Endothelial cell of umbilical vein (primary cell): ENCODE data around the gene SCPEP1. TPM values are rescaled to one million over a fixed set of nuclear protein-coding genes. Genes with fewer than 3 reads are reported as not detected.

Source experiments
- BruUV-seq: library from RNA; stranded (reverse); fragments of 400-500 nt; replicated peaks from 2 replicates; lab custom pipeline; 2021; lab: Mats Ljungman, UMichigan
- CTCF ChIA-PET: fragments of 300-600, 350-600 bp; sonication (Branson Sonifier 250); formaldehyde crosslinking; loops from one replicate; lab custom pipeline; 2021; ENCODE audit warnings: antibody characterized with exemption, inconsistent platforms; lab: Charles Lee
- POLR2A ChIA-PET: fragments of 300-600, 350-600 bp; sonication (Branson Sonifier 250); formaldehyde crosslinking; loops from one replicate; lab custom pipeline; 2021; ENCODE audit warnings: antibody characterized with exemption, inconsistent platforms; lab: Charles Lee
- DNase-seq: peaks from one replicate; pipeline ENCODE4 v3.0.0-alpha.2; 2011; ENCODE audit warnings: low read depth, low spot score
- FAIRE-seq: peaks from 2 replicates; lab custom pipeline; 2011; peaks lifted over from hg19 to GRCh38; lab: Jason Lieb, UNC
- H2AFZ ChIP-seq: 2 replicates; pipeline ENCODE4 v1.6.0; 2012; ENCODE audit warnings: low read depth, low read length, control low read depth, inconsistent platforms
- H3K27ac ChIP-seq: 2 replicates; pipeline ENCODE4 v1.5.1; 2011; ENCODE audit warnings: low read depth, mild to moderate bottlenecking, control low read depth, low read length, moderate library complexity; ENCODE audit not compliant: insufficient read depth
- H3K27me3 ChIP-seq, 2 experiments: 2 replicates each; pipeline versions ENCODE4 v1.6.0 to v1.6.1; 2011; ENCODE audit warnings: low read length in 2 of 2, mixed read lengths in 1 of 2; ENCODE audit not compliant: control insufficient read depth in 2 of 2, insufficient read depth in 2 of 2
- H3K36me3 ChIP-seq, 2 experiments: 2 replicates in 1 of 2; 3 replicates in 1 of 2; pipeline ENCODE4 v1.5.1; 2011; ENCODE audit warnings: low read length in 2 of 2, mild to moderate bottlenecking in 1 of 2, moderate library complexity in 1 of 2; ENCODE audit not compliant: control insufficient read depth in 2 of 2, insufficient read depth in 2 of 2; ENCODE audit errors: extremely low read depth in 1 of 2
- H3K4me1 ChIP-seq: 3 replicates; pipeline ENCODE4 v1.5.1; 2011; ENCODE audit warnings: mild to moderate bottlenecking, low read length; ENCODE audit not compliant: control insufficient read depth, insufficient read depth; ENCODE audit errors: extremely low read depth
- H3K4me2 ChIP-seq: 2 replicates; pipeline ENCODE4 v1.6.1; 2011; ENCODE audit warnings: low read length, control low read depth, mixed read lengths; ENCODE audit not compliant: insufficient read depth
- H3K4me3 ChIP-seq, 3 experiments: fragments of 200-600 bp in 1 of 3; sonication (generic), shearing (Covaris generic) in 1 of 3; replicated peaks in 1 of 3; 2 replicates each; pipeline ENCODE4 v1.5.1; 2011 to 2016; ENCODE audit warnings: control low read depth in 3 of 3, low read length in 3 of 3, mild to moderate bottlenecking in 2 of 3, inconsistent platforms in 1 of 3, low read depth in 1 of 3, moderate library complexity in 1 of 3; ENCODE audit not compliant: insufficient read depth in 1 of 3
- H3K79me2 ChIP-seq: 2 replicates; pipeline ENCODE4 v1.6.0; 2012; ENCODE audit warnings: low read length, inconsistent platforms; ENCODE audit not compliant: control insufficient read depth, insufficient read depth
- H3K9ac ChIP-seq: replicated peaks from 2 replicates; pipeline ENCODE3; 2011; ENCODE audit warnings: low read length, control low read depth; ENCODE audit not compliant: insufficient read depth; ENCODE audit errors: extremely low read depth
- H3K9me1 ChIP-seq: replicated peaks from 3 replicates; pipeline ENCODE4 v1.6.0; 2011; ENCODE audit warnings: mild to moderate bottlenecking, low read length; ENCODE audit not compliant: control insufficient read depth, insufficient read depth; ENCODE audit errors: extremely low read depth
- H3K9me3 ChIP-seq: replicated peaks from 2 replicates; pipeline ENCODE4 v1.5.1; 2012; ENCODE audit warnings: low read length, inconsistent platforms; ENCODE audit not compliant: control insufficient read depth, insufficient read depth
- H4K20me1 ChIP-seq: replicated peaks from 2 replicates; pipeline ENCODE3; 2011; ENCODE audit warnings: mild to moderate bottlenecking, low read length; ENCODE audit not compliant: control insufficient read depth, insufficient read depth; ENCODE audit errors: extremely low read depth
- EZH2 ChIP-seq: IDR thresholded peaks from 2 replicates; pipeline ENCODE4 v1.6.1; 2012; ENCODE audit warnings: borderline replicate concordance, low read depth, mild to moderate bottlenecking, moderate library complexity, low read length, inconsistent platforms; ENCODE audit not compliant: severe bottlenecking
- FOS ChIP-seq: IDR thresholded peaks from 2 replicates; pipeline ENCODE4 v1.6.1; 2011; ENCODE audit warnings: mild to moderate bottlenecking, low read length, moderate library complexity, borderline replicate concordance; ENCODE audit not compliant: insufficient read depth
- GATA2 ChIP-seq: IDR thresholded peaks from 2 replicates; pipeline ENCODE4 v1.7.0; 2011; ENCODE audit warnings: low read depth, mild to moderate bottlenecking, moderate library complexity, mixed read lengths, low read length; ENCODE audit not compliant: insufficient read length, insufficient read depth
- JUN ChIP-seq: IDR thresholded peaks from 2 replicates; pipeline ENCODE4 v1.6.1; 2011; ENCODE audit warnings: borderline replicate concordance, low read depth; ENCODE audit not compliant: insufficient read length, insufficient read depth
- MYC ChIP-seq: IDR thresholded peaks from one replicate; pipeline ENCODE4 v1.6.1; 2011; ENCODE audit warnings: mild to moderate bottlenecking, low read depth, low read length
- POLR2A ChIP-seq: IDR thresholded peaks from 2 replicates; pipeline ENCODE4 v1.6.1; 2012; ENCODE audit warnings: low read depth, mild to moderate bottlenecking, control low read depth, low read length
- POLR2AphosphoS5 ChIP-seq: IDR thresholded peaks from 2 replicates; pipeline ENCODE4 v1.6.1; 2012; ENCODE audit warnings: low read depth, mild to moderate bottlenecking, control low read depth, low read length, moderate library complexity; ENCODE audit not compliant: insufficient read depth
- dilution Hi-C: fragments of 300-500 bp; cut with MboI; formaldehyde crosslinking; loops from one replicate; pipeline ENCODE4 v1.15.0; 2019; ENCODE audit warnings: low sequenced_read_pairs; ENCODE audit not compliant: extremely low pct_ligation_motif_present
- intact Hi-C: fragments of 100-400 bp; cut with micrococcal nuclease; formaldehyde crosslinking; loops from one replicate; pipeline ENCODE4 v1.10.0; 2022
- polyA plus RNA-seq, 4 experiments: library from polyadenylated mRNA; depleted of rRNA in 3 of 4; stranded (reverse) in 3 of 4; unstranded in 1 of 4; fragments of >200 nt; gene quantifications; 2 replicates each; pipeline versions ENCODE4 v1.2.1 to v1.2.3, GENCODE V29; 2011 to 2012; ENCODE audit warnings: missing spikeins in 1 of 4
- total RNA-seq: library from RNA; stranded (reverse); gene quantifications from 2 replicates; pipeline ENCODE4 v1.2.3, GENCODE V29; 2021
- TF ChIP-seq, protein P1 (sequence below): IDR thresholded peaks from 2 replicates; pipeline ENCODE4 v1.6.1; 2011; ENCODE audit not compliant: insufficient read depth, insufficient read length
- TF ChIP-seq, protein P2 (sequence below), 2 donors: IDR thresholded peaks; 1 replicate in 1 of 2; 2 replicates in 1 of 2; pipeline ENCODE4 v1.5.1; 2011; ENCODE audit warnings: low read length in 2 of 2, mild to moderate bottlenecking in 2 of 2, moderate library complexity in 2 of 2, control low read depth in 1 of 2, inconsistent platforms in 1 of 2, low read depth in 1 of 2; ENCODE audit not compliant: insufficient read depth in 1 of 2; ENCODE audit errors: extremely low read depth in 1 of 2

The SCPEP1 gene
- total and polyA plus RNA-seq, 2 donors (not counting 3 experiments of a cell fraction or from before 2014, with no cell fraction given), result 38.6 to 43.6 TPM

DNA sequence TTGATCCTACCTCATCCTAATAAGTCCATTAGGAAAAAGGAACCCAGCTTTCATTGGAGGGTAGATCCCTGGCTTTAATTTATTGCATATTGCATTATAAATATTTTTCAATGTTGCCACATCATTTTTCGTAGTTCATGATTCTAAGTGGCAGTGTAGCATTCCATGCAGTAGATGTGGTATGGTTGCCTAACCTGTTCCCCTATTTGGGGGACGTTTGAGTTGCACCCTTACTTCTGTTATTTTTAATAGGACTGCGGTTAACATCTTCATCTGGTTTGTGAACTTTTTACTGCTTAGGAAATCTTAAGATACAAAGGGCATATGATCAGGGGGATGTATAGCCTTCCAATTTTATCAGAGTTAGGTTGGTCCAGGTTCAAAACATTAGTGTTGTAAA is 5.4 kb downstream of the SCPEP1 start:
- Histone ChIP-seq H3K4me2 (no peak overlapping the region), H3K36me3 (peaks cover 0 to 8% of the 10 kb centered on the region in 2 experiments), H3K9me3 (no peaks in the 10 kb centered on the region), H3K4me3 (no peak overlapping the region), H3K27me3 (no peaks in the 10 kb centered on the region), H3K27ac (no peak overlapping the region), H3K79me2 (no peaks in the 10 kb centered on the region), H3K9ac (no peak overlapping the region), H3K4me1 (peaks cover 8% of the 10 kb centered on the region), H3K9me1 (no peaks in the 10 kb centered on the region), H4K20me1 (no peaks in the 10 kb centered on the region), H2AFZ (no peak overlapping the region)
- TF ChIP-seq MYC, result no peak
- no peak for TF ChIP-seq POLR2AphosphoS5
- no peak for TF ChIP-seq POLR2A
- TF ChIP-seq, protein P1, sequence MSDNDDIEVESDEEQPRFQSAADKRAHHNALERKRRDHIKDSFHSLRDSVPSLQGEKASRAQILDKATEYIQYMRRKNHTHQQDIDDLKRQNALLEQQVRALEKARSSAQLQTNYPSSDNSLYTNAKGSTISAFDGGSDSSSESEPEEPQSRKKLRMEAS, result no peak
- TF ChIP-seq, protein P2, sequence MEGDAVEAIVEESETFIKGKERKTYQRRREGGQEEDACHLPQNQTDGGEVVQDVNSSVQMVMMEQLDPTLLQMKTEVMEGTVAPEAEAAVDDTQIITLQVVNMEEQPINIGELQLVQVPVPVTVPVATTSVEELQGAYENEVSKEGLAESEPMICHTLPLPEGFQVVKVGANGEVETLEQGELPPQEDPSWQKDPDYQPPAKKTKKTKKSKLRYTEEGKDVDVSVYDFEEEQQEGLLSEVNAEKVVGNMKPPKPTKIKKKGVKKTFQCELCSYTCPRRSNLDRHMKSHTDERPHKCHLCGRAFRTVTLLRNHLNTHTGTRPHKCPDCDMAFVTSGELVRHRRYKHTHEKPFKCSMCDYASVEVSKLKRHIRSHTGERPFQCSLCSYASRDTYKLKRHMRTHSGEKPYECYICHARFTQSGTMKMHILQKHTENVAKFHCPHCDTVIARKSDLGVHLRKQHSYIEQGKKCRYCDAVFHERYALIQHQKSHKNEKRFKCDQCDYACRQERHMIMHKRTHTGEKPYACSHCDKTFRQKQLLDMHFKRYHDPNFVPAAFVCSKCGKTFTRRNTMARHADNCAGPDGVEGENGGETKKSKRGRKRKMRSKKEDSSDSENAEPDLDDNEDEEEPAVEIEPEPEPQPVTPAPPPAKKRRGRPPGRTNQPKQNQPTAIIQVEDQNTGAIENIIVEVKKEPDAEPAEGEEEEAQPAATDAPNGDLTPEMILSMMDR (IDR thresholded peaks at IDR 0.05; ENCODE audit: extremely low read depth in 1 of 2, insufficient read depth in 1 of 2, low read depth in 1 of 2, low read length in 2 of 2), result no peak
- TF ChIP-seq EZH2, result no peak
- TF ChIP-seq FOS, result no peak
- TF ChIP-seq GATA2, result no peak
- no peak for TF ChIP-seq JUN
- ChIA-PET CTCF (no interaction called here), POLR2A (no interaction called here)
- no peak for FAIRE-seq
- dilution Hi-C loops, result no loop called here
- no TSS peak for BruUV-seq
- intact Hi-C loops, result no loop called here
- no peak for DNase-seq
